Activated CD8-positive, alpha-beta T cell treated with anti-CD3 and anti-CD28 coated beads for 36 hours (primary cell): ENCODE data around the gene FOXP1. TPM values are rescaled to one million over a fixed set of nuclear protein-coding genes. Genes with fewer than 3 reads are reported as not detected.

ENCODE experiments used
- ATAC-seq: fragments of 200-7000 bp; cut with Tn5 transposase; one replicate; pipeline ENCODE4 v1.10.0; 2021; ENCODE audit warnings: mild to moderate bottlenecking, moderate library complexity
- CTCF ChIA-PET: fragments of 350-600 bp; sonication (Branson Sonifier 250); formaldehyde crosslinking; loops from one replicate; lab custom pipeline; 2021; ENCODE audit warnings: antibody characterized with exemption; lab: Charles Lee
- POLR2A ChIA-PET: fragments of 350-600 bp; sonication (Branson Sonifier 250); formaldehyde crosslinking; loops from one replicate; lab custom pipeline; 2021; ENCODE audit warnings: antibody characterized with exemption; lab: Charles Lee
- DNase-seq: peaks from one replicate; pipeline ENCODE4 v3.0.0-alpha.2; 2020
- H3K27ac Mint-ChIP-seq: one replicate; pipeline ENCODE4 v1.8.0; 2021; ENCODE audit warnings: mild to moderate bottlenecking, mixed read lengths
- H3K27me3 Mint-ChIP-seq: one replicate; pipeline ENCODE4 v1.8.0; 2021; ENCODE audit warnings: mixed read lengths
- H3K36me3 Mint-ChIP-seq: one replicate; pipeline ENCODE4 v1.8.0; 2021; ENCODE audit warnings: low read depth, mixed read lengths
- H3K4me1 Mint-ChIP-seq: one replicate; pipeline ENCODE4 v1.8.0; 2021; ENCODE audit warnings: low read depth, mixed read lengths
- H3K4me3 Mint-ChIP-seq: one replicate; pipeline ENCODE4 v1.8.0; 2021; ENCODE audit warnings: mild to moderate bottlenecking, moderate library complexity, mixed read lengths
- H3K9me3 Mint-ChIP-seq: one replicate; pipeline ENCODE4 v1.8.0; 2021; ENCODE audit warnings: mixed read lengths
- CTCF ChIP-seq: fragments of 200-600 bp; IDR thresholded peaks from one replicate; pipeline ENCODE4 v1.8.0; 2022; ENCODE audit warnings: antibody characterized with exemption, mild to moderate bottlenecking
- intact Hi-C: fragments of 100-400 bp; cut with micrococcal nuclease; formaldehyde crosslinking; loops from one replicate; pipeline ENCODE4 v1.10.0; 2022
- total RNA-seq, 2 experiments: library from RNA; stranded (reverse); gene quantifications; one replicate each; pipeline ENCODE4 v1.2.3, GENCODE V29; 2021

The FOXP1 gene
- total RNA-seq, 2 experiments from 2014 or later = 145 to 153 TPM

DNA sequence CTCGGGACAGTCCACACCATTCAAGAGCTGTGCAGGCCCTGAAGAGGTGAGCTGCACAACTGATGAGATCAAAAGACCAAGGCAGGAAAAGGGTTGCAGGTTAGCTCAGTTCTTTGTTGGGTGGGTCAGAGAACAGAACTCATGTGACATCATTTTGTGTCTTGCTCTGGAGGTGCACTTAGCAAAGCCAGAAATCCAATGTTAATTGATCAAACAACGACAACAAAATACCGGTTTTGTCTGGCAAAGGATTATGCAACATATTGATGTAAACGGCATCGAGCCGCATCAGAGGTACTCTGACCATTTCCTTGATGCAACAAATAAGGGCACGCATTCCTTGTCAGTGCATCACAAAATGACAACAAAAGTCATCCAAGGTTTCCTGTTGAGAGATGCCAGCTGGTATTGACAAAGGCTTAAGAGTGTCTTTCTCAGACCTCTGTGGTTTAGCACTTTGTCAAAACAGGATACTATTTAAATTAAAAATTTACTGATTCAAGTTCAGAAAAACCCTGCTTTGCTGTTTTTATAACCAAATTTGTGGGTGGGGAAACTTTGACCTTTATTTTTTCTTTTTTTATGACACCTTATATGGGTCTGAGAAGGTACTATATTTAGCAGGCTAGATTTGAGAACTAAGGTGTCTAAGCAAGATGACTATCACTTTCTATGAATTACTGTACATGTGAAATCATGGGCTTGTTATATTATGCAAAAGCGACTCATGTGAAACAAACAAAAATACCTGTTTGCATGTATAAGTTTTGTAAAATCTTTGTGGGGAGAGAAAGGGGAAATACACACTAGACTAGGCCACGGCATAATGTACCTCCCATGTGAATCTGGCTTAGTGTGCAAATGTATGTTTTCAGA, 496.1 kb downstream of the FOXP1 start:
- Mint-ChIP-seq H3K4me3 (peak overlapping the region; percentile 57), H3K36me3 (peaks cover 56% of the 10 kb centered on the region), H3K4me1 (peaks cover 90% of the 10 kb centered on the region), H3K9me3 (no peaks in the 10 kb centered on the region), H3K27me3 (no peaks in the 10 kb centered on the region), H3K27ac (peak overlapping the region; percentile 93)
- TF ChIP-seq CTCF = no peak
- ATAC-seq = peak; percentile 72
- intact Hi-C loops = loop anchor here (1.0 to 10.0 kb wide), 6 partner anchors 21 to 407 kb away; no protein-coding TSS in a partner anchor
- DNase-seq = peak; percentile 71
- ChIA-PET CTCF (interaction anchor here (0.8 to 1.8 kb wide), 6 partner anchors 11 to 44 kb away, joined by 3 to 9 read pairs (median 3); no protein-coding TSS in a partner anchor), POLR2A (interaction anchor here (0.7 to 2.3 kb wide), 23 partner anchors 9 to 495 kb away, joined by 3 to 13 read pairs (median 4); partner anchors contain the start of gene FOXP1)

GRCh38 chr3:71086777-71087142, 496.8 kb downstream of the FOXP1 start:
- DNase-seq = no peak
- H3K9me3 Mint-ChIP-seq = no peaks in the 10 kb centered on the region

GRCh38 chr3:71083726-71084131, 499.8 kb downstream of the FOXP1 start:
- CTCF ChIA-PET = interaction anchor here (0.6 to 1.3 kb wide), 5 partner anchors 9 to 502 kb away, joined by 3 to 5 read pairs (median 3); no protein-coding TSS in a partner anchor
- ATAC-seq = peak; percentile 40
- TF ChIP-seq CTCF = no peak

More at GRCh38 chr3:71086777-71087142, 496.8 kb downstream of the FOXP1 start:
- Mint-ChIP-seq H3K4me1 (peaks cover 90% of the 10 kb centered on the region), H3K36me3 (peaks cover 59% of the 10 kb centered on the region), H3K27ac (peak overlapping the region; percentile 93), H3K4me3 (peak overlapping the region; percentile 57), H3K27me3 (no peaks in the 10 kb centered on the region)
- POLR2A ChIA-PET = interaction anchor here (0.7 to 2.5 kb wide), 17 partner anchors 12 to 496 kb away, joined by 3 to 17 read pairs (median 4); no protein-coding TSS in a partner anchor
- ATAC-seq = no peak
- CTCF ChIA-PET = interaction anchor here (0.9 to 1.8 kb wide), 5 partner anchors 10 to 25 kb away, joined by 3 to 9 read pairs (median 3); no protein-coding TSS in a partner anchor
- TF ChIP-seq CTCF = no peak
- intact Hi-C loops = loop anchor here (1.0 to 10.0 kb wide), 6 partner anchors 20 to 408 kb away; no protein-coding TSS in a partner anchor

GRCh38 chr3:71082833-71083232, 500.7 kb downstream of the FOXP1 start:
- TF ChIP-seq CTCF = no peak
- no peaks in the 10 kb centered on the region for H3K27me3 Mint-ChIP-seq
- CTCF ChIA-PET = interaction anchor here (1.2 to 1.3 kb wide), 4 partner anchors 8 to 49 kb away, joined by 3 to 5 read pairs (median 4); no protein-coding TSS in a partner anchor
- peaks cover 58% of the 10 kb centered on the region for H3K36me3 Mint-ChIP-seq
- no peaks in the 10 kb centered on the region for H3K9me3 Mint-ChIP-seq
- ATAC-seq = no peak
- intact Hi-C loops = loop anchor here (5.0 to 10.0 kb wide), 4 partner anchors 112 to 412 kb away; no protein-coding TSS in a partner anchor
- peaks cover 90% of the 10 kb centered on the region for H3K4me1 Mint-ChIP-seq
- H3K27ac Mint-ChIP-seq = peak overlapping the region; percentile 89
- POLR2A ChIA-PET = interaction anchor here (0.6 to 2.0 kb wide), 8 partner anchors 14 to 223 kb away, joined by 3 to 10 read pairs (median 3); no protein-coding TSS in a partner anchor
- peak overlapping the region; percentile 35 for H3K4me3 Mint-ChIP-seq
- no peak for DNase-seq

More at GRCh38 chr3:71083726-71084131, 499.8 kb downstream of the FOXP1 start:
- H3K4me3 Mint-ChIP-seq = peak overlapping the region; percentile 35
- H3K9me3 Mint-ChIP-seq = no peaks in the 10 kb centered on the region
- intact Hi-C loops = loop anchor here (5.0 to 10.0 kb wide), 4 partner anchors 111 to 411 kb away; no protein-coding TSS in a partner anchor
- peaks cover 90% of the 10 kb centered on the region for H3K4me1 Mint-ChIP-seq
- peak overlapping the region; percentile 89 for H3K27ac Mint-ChIP-seq
- H3K27me3 Mint-ChIP-seq = no peaks in the 10 kb centered on the region
- POLR2A ChIA-PET = interaction anchor here (0.8 to 2.0 kb wide), 8 partner anchors 15 to 216 kb away, joined by 3 to 10 read pairs (median 3); no protein-coding TSS in a partner anchor
- H3K36me3 Mint-ChIP-seq = peaks cover 59% of the 10 kb centered on the region
- peak; percentile 74 for DNase-seq
